ENCODE measurements around the gene ZNF319. TPM values are rescaled to one million over a fixed set of nuclear protein-coding genes. Genes with fewer than 3 reads are reported as not detected.

Gene ZNF319
- total RNA-seq, 1 donor from 2014 or later: 11.5 TPM

GRCh38 chr16:58027916-58028455, 27.5 kb upstream of the ZNF319 start:
- Histone ChIP-seq H3K36me3 (ENCODE audit: insufficient read depth, low read length) (no peaks in the 10 kb centered on the region), H3K9ac (ENCODE audit: low read length) (no peak overlapping the region), H3K79me2 (ENCODE audit: insufficient read depth, low read length) (no peaks in the 10 kb centered on the region), H4K20me1 (ENCODE audit: insufficient read depth, low read length) (peaks cover 7% of the 10 kb centered on the region), H2AFZ (ENCODE audit: low read depth, low read length) (no peak overlapping the region), H3K27me3 (ENCODE audit: insufficient read depth, low read length) (peaks cover 22% of the 10 kb centered on the region), H3K4me2 (ENCODE audit: low read length) (no peak overlapping the region), H3K27ac (ENCODE audit: low read depth, low read length) (no peak overlapping the region), H3K9me3 (ENCODE audit: insufficient read depth, low read depth, low read length) (no peaks in the 10 kb centered on the region), H3K4me1 (ENCODE audit: insufficient read depth, low read length) (peaks cover 19% of the 10 kb centered on the region), H3K4me3 (ENCODE audit: insufficient read depth, low read depth, low read length) (no peak overlapping the region)
- Mint-ChIP-seq H3K27me3 (ENCODE audit: low read depth, unreplicated experiment) (peaks cover 9% of the 10 kb centered on the region), H3K9me3 (ENCODE audit: unreplicated experiment) (no peaks in the 10 kb centered on the region), H3K4me1 (ENCODE audit: low read depth, unreplicated experiment) (peaks cover 2% of the 10 kb centered on the region), H3K36me3 (ENCODE audit: low read depth, unreplicated experiment) (no peaks in the 10 kb centered on the region), H3K4me3 (ENCODE audit: unreplicated experiment) (no peak overlapping the region), H3K27ac (ENCODE audit: unreplicated experiment) (peak overlapping the region; percentile 26)
- no peak for DNase-seq (ENCODE audit: low read depth)
- FAIRE-seq: no peak
- TF ChIP-seq CTCF (IDR thresholded peaks at IDR 0.05; ENCODE audit: insufficient read depth, low read depth, low read length): no peak
- TF ChIP-seq EZH2 (IDR thresholded peaks at IDR 0.05; ENCODE audit: insufficient read depth, low read length): no peak

GRCh38 chr16:58027161-58027915, 26.9 kb upstream of the ZNF319 start:
- H3K36me3 Mint-ChIP-seq (ENCODE audit: low read depth, unreplicated experiment): no peaks in the 10 kb centered on the region
- H3K4me3 ChIP-seq (ENCODE audit: insufficient read depth, low read depth, low read length): no peak overlapping the region
- no peak overlapping the region for H3K27ac Mint-ChIP-seq (ENCODE audit: unreplicated experiment)
- H3K4me1 ChIP-seq (ENCODE audit: insufficient read depth, low read length): peaks cover 25% of the 10 kb centered on the region
- FAIRE-seq (no peak), DNase-seq (ENCODE audit: low read depth) (peak; percentile 10)
- peak overlapping the region; percentile 75 for H2AFZ ChIP-seq (ENCODE audit: low read depth, low read length)
- H3K9me3 Mint-ChIP-seq (ENCODE audit: unreplicated experiment): no peaks in the 10 kb centered on the region
- H3K4me2 ChIP-seq (ENCODE audit: low read length): peak overlapping the region; percentile 85
- H3K79me2 ChIP-seq (ENCODE audit: insufficient read depth, low read length): no peaks in the 10 kb centered on the region
- H3K27ac ChIP-seq (ENCODE audit: low read depth, low read length): no peak overlapping the region
- H3K4me3 Mint-ChIP-seq (ENCODE audit: unreplicated experiment): peak overlapping the region; percentile 57
- peaks cover 6% of the 10 kb centered on the region for H3K4me1 Mint-ChIP-seq (ENCODE audit: low read depth, unreplicated experiment)
- peaks cover 22% of the 10 kb centered on the region for H3K27me3 ChIP-seq (ENCODE audit: insufficient read depth, low read length)
- peaks cover 11% of the 10 kb centered on the region for H4K20me1 ChIP-seq (ENCODE audit: insufficient read depth, low read length)
- no peaks in the 10 kb centered on the region for H3K9me3 ChIP-seq (ENCODE audit: insufficient read depth, low read depth, low read length)
- TF ChIP-seq EZH2 (IDR thresholded peaks at IDR 0.05; ENCODE audit: insufficient read depth, low read length) (no peak), CTCF (IDR thresholded peaks at IDR 0.05; ENCODE audit: insufficient read depth, low read depth, low read length) (no peak)
- no peaks in the 10 kb centered on the region for H3K36me3 ChIP-seq (ENCODE audit: insufficient read depth, low read length)
- no peak overlapping the region for H3K9ac ChIP-seq (ENCODE audit: low read length)
- peaks cover 9% of the 10 kb centered on the region for H3K27me3 Mint-ChIP-seq (ENCODE audit: low read depth, unreplicated experiment)

- Mint-ChIP-seq H3K27ac (ENCODE audit: unreplicated experiment) (no peak overlapping the region), H3K27me3 (ENCODE audit: low read depth, unreplicated experiment) (peaks cover 9% of the 10 kb centered on the region), H3K9me3 (ENCODE audit: unreplicated experiment) (no peaks in the 10 kb centered on the region), H3K4me3 (ENCODE audit: unreplicated experiment) (peak overlapping the region; percentile 71), H3K36me3 (ENCODE audit: low read depth, unreplicated experiment) (no peaks in the 10 kb centered on the region), H3K4me1 (ENCODE audit: low read depth, unreplicated experiment) (peaks cover 12% of the 10 kb centered on the region)
- no peak for FAIRE-seq
- peaks cover 22% of the 10 kb centered on the region for H3K27me3 ChIP-seq (ENCODE audit: insufficient read depth, low read length)
- H2AFZ ChIP-seq (ENCODE audit: low read depth, low read length): peak overlapping the region; percentile 75
- no peak for TF ChIP-seq CTCF (IDR thresholded peaks at IDR 0.05; ENCODE audit: insufficient read depth, low read depth, low read length)
- no peak for TF ChIP-seq EZH2 (IDR thresholded peaks at IDR 0.05; ENCODE audit: insufficient read depth, low read length)
- H3K4me3 ChIP-seq (ENCODE audit: insufficient read depth, low read depth, low read length): peak overlapping the region; percentile 41
- H3K4me2 ChIP-seq (ENCODE audit: low read length): peak overlapping the region; percentile 85
- H3K36me3 ChIP-seq (ENCODE audit: insufficient read depth, low read length): no peaks in the 10 kb centered on the region
- H3K9me3 ChIP-seq (ENCODE audit: insufficient read depth, low read depth, low read length): no peaks in the 10 kb centered on the region
- H3K9ac ChIP-seq (ENCODE audit: low read length): no peak overlapping the region
- no peak for DNase-seq (ENCODE audit: low read depth)
- H3K27ac ChIP-seq (ENCODE audit: low read depth, low read length): no peak overlapping the region
- no peaks in the 10 kb centered on the region for H3K79me2 ChIP-seq (ENCODE audit: insufficient read depth, low read length)
- H3K4me1 ChIP-seq (ENCODE audit: insufficient read depth, low read length): peaks cover 30% of the 10 kb centered on the region
- peaks cover 17% of the 10 kb centered on the region for H4K20me1 ChIP-seq (ENCODE audit: insufficient read depth, low read length)
These were observed 26.3 kb upstream of the ZNF319 start for GRCh38 chr16:58026705-58027160.

Measured in astrocyte (in vitro differentiated cells and primary cell).